Large intestine (tissue), 3 donors: Measurements from ENCODE around the gene AP4S1. TPM values are rescaled to one million over a fixed set of nuclear protein-coding genes. Genes with fewer than 3 reads are reported as not detected.
"Not testable (repeated sequence)": the region's sequence is repeated elsewhere in the genome, so short reads cannot be mapped to it uniquely, and the experiment has no call there.

Source experiments
- DNase-seq, 2 donors: peaks; one replicate each; pipeline versions ENCODE4 v3.0.0 to v3.0.0-alpha.2; 2013
- H3K27ac ChIP-seq: one replicate; pipeline ENCODE4 v1.5.1; 2013; ENCODE audit warnings: low read length
- H3K27me3 ChIP-seq: 2 replicates; pipeline ENCODE4 v1.6.1; 2013; ENCODE audit warnings: low read length; ENCODE audit not compliant: control insufficient read depth, insufficient read depth
- H3K36me3 ChIP-seq: 2 replicates; pipeline ENCODE4 v1.6.1; 2013; ENCODE audit warnings: low read length; ENCODE audit not compliant: control insufficient read depth, insufficient read depth
- H3K4me1 ChIP-seq: one replicate; pipeline ENCODE4 v1.6.1; 2013; ENCODE audit warnings: low read length; ENCODE audit not compliant: control insufficient read depth, insufficient read depth
- H3K4me3 ChIP-seq: one replicate; pipeline ENCODE4 v1.5.1; 2013; ENCODE audit warnings: low read length
- H3K9me3 ChIP-seq: one replicate; pipeline ENCODE4 v1.6.1; 2013; ENCODE audit warnings: mild to moderate bottlenecking, low read depth, low read length, moderate library complexity; ENCODE audit not compliant: control insufficient read depth
- WGBS: methylation state at CpG from one replicate; pipeline ENCODE4 v1.1.5; 2013; ENCODE audit warnings: low lambda C conversion rate; ENCODE audit not compliant: insufficient coverage; 5-methylcytosine and 5-hydroxymethylcytosine counted together
- polyA plus RNA-seq: library from polyadenylated mRNA; unstranded; fragments of 120-200 nt; gene quantifications from one replicate; pipeline ENCODE4 v1.2.1, GENCODE V29; 2013

The AP4S1 gene
- polyA plus RNA-seq, 1 donor: 11.0 TPM

- H3K4me1 ChIP-seq, H3K9me3 ChIP-seq, H3K27me3 ChIP-seq, H3K27ac ChIP-seq, H3K4me3 ChIP-seq, DNase-seq: not testable (repeated sequence)
- no CpG with 5 or more reads among the region's 6 CpGs for WGBS
- peaks cover 19% of the 10 kb centered on the region for H3K36me3 ChIP-seq
Measured at GRCh38 chr14:31004007-31004406, 21.4 kb upstream of the AP4S1 start.

DNA sequence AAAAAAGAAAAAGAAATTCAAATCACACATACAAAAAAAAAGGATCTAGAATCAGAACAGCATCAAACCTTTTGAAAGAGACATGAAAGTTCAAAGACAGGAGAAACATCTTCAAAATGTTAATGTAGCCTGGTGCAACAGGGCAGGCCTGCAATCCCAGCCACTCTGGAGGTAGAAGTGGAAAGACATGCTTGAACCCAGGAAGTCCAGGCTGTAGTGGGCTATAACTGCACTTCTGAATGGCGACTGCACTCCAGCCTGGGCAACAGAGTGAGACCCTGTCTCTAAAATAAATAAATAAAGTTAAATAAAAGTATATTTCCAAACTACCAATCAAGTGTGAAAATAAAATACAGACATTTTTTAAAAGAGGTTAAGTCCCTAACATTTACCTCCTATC is 18.7 kb upstream of the AP4S1 start:
- no CpG with 5 or more reads among the region's 1 CpG for WGBS
- Histone ChIP-seq H3K27me3 (no peaks in the 10 kb centered on the region), H3K36me3 (peaks cover 25% of the 10 kb centered on the region), H3K4me1 (no peaks in the 10 kb centered on the region), H3K4me3 (no peak overlapping the region), H3K9me3 (no peaks in the 10 kb centered on the region), H3K27ac (no peak overlapping the region)
- no peak for DNase-seq

DNA sequence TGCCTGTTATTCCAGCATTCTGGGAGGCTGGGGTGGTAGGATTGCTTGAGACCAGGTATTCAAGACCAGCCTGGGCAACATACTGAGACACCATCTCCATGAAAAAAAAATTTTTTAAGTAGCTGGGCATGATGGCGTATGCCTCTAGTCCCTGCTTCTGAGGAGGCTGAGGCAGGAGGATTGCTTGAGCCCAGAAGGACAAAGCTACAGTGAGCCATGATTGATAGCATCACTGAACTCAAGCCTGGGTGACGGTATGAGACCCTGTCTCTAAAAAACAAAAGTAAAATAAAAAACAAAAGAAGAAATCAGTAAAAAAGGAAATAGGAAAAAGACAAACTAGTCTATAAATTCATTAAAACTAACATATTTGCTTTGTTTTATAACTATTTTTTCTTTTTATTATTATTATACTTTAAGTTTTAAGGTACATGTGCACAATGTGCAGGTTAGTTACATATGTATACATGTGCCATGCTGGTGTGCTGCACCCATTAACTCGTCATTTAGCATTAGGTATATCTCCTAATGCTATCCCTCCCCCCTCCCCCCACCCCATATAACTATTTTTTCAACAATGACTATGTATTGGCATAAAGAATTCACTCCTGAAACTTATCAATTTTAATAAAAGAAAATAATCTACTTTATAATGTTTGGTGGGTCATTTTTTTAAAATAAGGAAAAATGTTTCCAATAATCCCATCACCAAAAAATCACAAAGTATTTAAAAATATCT is 15.4 kb upstream of the AP4S1 start:
- no peak for DNase-seq
- H3K9me3 ChIP-seq: no peaks in the 10 kb centered on the region
- WGBS: 100% methylated on average over 1 of the region's 3 CpGs
- H3K4me3 ChIP-seq: no peak overlapping the region
- no peaks in the 10 kb centered on the region for H3K4me1 ChIP-seq
- H3K36me3 ChIP-seq: peaks cover 22% of the 10 kb centered on the region
- H3K27ac ChIP-seq: no peak overlapping the region
- no peaks in the 10 kb centered on the region for H3K27me3 ChIP-seq

DNA sequence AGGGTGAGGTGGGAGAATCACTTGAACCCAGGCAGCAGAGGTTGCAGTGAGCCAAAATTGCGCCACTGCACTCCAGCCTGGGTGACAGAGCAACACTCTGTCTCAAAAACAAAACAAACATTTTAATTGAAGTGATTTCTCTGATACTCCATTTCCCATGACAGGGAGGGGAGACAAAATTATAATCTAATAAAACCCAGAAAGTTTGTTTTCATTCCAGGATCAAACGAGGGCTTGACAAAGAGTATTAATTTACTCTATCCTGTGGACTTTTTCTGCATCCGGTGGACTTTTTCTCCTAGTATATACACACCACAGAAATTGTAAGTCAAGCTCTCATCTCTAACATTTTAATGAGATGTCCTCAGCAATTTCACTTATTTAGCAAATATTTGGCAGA is 14.5 kb upstream of the AP4S1 start:
- H3K4me1 ChIP-seq: no peaks in the 10 kb centered on the region
- DNase-seq: no peak
- no peaks in the 10 kb centered on the region for H3K27me3 ChIP-seq
- H3K36me3 ChIP-seq: peaks cover 14% of the 10 kb centered on the region
- whole genome bisulfite sequencing: 72% methylated on average over 2 of the region's 3 CpGs
- no peaks in the 10 kb centered on the region for H3K9me3 ChIP-seq
- H3K4me3 ChIP-seq: no peak overlapping the region
- H3K27ac ChIP-seq: no peak overlapping the region

GRCh38 chr14:31013841-31014240 is 11.6 kb upstream of the AP4S1 start:
- H3K9me3 ChIP-seq: no peaks in the 10 kb centered on the region
- H3K36me3 ChIP-seq: peaks cover 17% of the 10 kb centered on the region
- no peak overlapping the region for H3K4me3 ChIP-seq
- WGBS: no CpG with 5 or more reads among the region's 4 CpGs
- H3K27me3 ChIP-seq: no peaks in the 10 kb centered on the region
- DNase-seq: no peak
- no peaks in the 10 kb centered on the region for H3K4me1 ChIP-seq
- H3K27ac ChIP-seq: no peak overlapping the region

DNA sequence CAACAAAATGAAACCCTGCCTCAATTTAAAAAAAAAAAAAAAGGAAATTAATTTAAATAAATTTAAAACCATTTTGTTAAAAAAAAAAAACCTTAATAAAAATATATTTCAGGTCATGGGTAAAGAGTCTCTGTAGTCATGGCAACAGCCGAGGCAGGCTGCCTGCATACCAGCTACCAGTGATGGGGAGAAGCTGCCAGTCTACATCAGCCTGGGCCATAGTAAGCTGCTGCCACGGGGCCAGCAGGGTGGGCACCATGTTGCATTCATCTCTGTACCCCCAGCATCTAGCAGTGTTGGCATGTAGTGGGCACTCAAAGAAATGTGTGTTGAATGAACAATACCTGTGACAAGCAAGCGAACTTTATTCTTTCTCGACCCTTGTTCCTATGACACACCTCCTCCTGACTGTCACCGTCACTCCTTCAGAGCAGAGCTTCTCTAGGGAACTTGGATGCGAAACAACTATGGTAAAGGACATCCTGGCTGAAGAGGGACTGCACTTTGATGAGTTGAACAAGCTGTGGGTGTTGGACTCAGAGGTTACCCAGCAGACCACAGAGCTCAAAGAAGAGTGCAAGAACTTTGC is 7.3 kb upstream of the AP4S1 start:
- no peaks in the 10 kb centered on the region for H3K4me1 ChIP-seq

DNA sequence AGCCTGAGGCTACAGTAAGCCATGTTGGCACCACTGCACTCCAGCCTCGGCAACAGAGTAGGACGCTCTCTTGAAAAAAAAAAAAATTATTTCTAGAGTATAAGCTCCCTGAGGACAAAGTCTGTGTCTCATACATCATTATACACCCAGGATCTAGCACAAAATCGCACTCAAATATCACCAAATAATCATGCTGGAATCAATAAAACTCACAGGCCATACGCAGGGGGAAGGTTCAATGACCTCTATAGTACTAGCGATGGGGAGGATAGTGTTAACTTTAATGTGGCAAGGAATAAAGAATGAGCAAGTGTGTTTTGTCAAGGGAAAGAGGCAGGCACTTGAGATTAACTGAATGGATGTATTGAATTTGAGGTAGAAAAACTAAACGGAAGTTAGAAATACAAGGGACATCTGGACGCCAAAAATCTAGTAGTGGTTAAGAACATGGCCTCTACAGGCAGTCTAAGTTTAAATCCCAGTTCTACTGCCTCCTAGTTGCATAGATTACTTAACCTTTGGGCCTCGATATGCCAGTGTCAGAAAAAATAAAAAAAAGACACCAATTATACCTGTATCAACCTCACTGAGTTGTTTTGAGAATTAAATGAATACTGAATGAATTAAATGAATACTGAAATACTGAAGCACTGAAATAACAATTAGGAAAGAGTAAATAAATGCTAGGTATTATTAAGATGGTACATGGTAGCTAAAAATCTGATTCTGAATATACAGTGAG is 4.4 kb upstream of the AP4S1 start:
- H3K4me1 ChIP-seq: no peaks in the 10 kb centered on the region
- H3K27me3 ChIP-seq: no peaks in the 10 kb centered on the region
- peaks cover 9% of the 10 kb centered on the region for H3K36me3 ChIP-seq
- no peak for DNase-seq
- no peaks in the 10 kb centered on the region for H3K9me3 ChIP-seq
- no peak overlapping the region for H3K27ac ChIP-seq
- no peak overlapping the region for H3K4me3 ChIP-seq
- 90% methylated on average over 2 of the region's 8 CpGs for WGBS

More for the DNA sequence above, 7.3 kb upstream of the AP4S1 start:
- Histone ChIP-seq H3K27ac (no peak overlapping the region), H3K9me3 (no peaks in the 10 kb centered on the region), H3K4me3 (no peak overlapping the region), H3K36me3 (peaks cover 9% of the 10 kb centered on the region), H3K27me3 (no peaks in the 10 kb centered on the region)
- peak in 1 of 2 donors; percentile 46 for DNase-seq
- WGBS: 72% methylated on average over 3 of the region's 6 CpGs

DNA sequence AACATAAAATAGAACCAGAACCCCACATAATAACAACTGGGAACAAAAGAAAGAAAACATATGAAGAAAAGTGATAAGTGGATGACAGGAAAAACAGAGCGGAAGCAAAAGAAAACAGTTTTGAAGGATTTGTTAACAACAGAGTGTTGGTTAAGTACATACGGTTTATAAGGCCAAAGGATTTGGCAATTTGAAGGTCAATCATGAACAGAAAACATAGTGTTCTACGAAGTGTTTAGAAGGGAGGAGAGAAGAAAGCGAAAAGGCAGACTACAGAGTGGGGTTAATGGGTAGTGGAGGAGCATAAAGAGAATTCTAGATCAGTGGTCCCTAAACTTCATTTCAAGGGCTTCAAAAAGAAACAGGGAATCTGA is 3.9 kb upstream of the AP4S1 start:
- WGBS: 79% methylated on average over 4 of the region's 4 CpGs
- Histone ChIP-seq H3K27ac (no peak overlapping the region), H3K36me3 (peaks cover 9% of the 10 kb centered on the region), H3K9me3 (no peaks in the 10 kb centered on the region), H3K27me3 (no peaks in the 10 kb centered on the region), H3K4me1 (no peaks in the 10 kb centered on the region), H3K4me3 (no peak overlapping the region)
- DNase-seq: no peak

- no peak for DNase-seq
- WGBS: no CpG with 5 or more reads among the region's 2 CpGs
- H3K27me3 ChIP-seq: no peaks in the 10 kb centered on the region
Measured at GRCh38 chr14:31022386-31022785, 3.1 kb upstream of the AP4S1 start.

GRCh38 chr14:31024010-31024480 is 1.4 kb upstream of the AP4S1 start:
- DNase-seq: peak; percentile 64 to 81
- Histone ChIP-seq H3K4me3 (peak overlapping the region; percentile 99), H3K9me3 (no peaks in the 10 kb centered on the region), H3K4me1 (no peaks in the 10 kb centered on the region), H3K27me3 (no peaks in the 10 kb centered on the region), H3K36me3 (peaks cover 4% of the 10 kb centered on the region), H3K27ac (peak overlapping the region; percentile 98)

More at GRCh38 chr14:31022386-31022785, 3.1 kb upstream of the AP4S1 start:
- H3K27ac ChIP-seq: no peak overlapping the region
- H3K36me3 ChIP-seq: peaks cover 9% of the 10 kb centered on the region
- no peaks in the 10 kb centered on the region for H3K4me1 ChIP-seq
- no peaks in the 10 kb centered on the region for H3K9me3 ChIP-seq
- no peak overlapping the region for H3K4me3 ChIP-seq
